Stomach (tissue), 4 donors: ENCODE results near the gene CS.
"Not testable (repeated sequence)": the region's sequence is repeated elsewhere in the genome, so short reads cannot be mapped to it uniquely, and the experiment has no call there.

Experiments used
- EP300 ChIP-seq: sonication (generic); formaldehyde crosslinking; IDR thresholded peaks from one replicate; pipeline ENCODE4 v1.6.1; 2017; ENCODE audit warnings: antibody characterized with exemption
- POLR2A ChIP-seq, 4 donors: fragments of 450-650 bp; IDR thresholded peaks; one replicate each; pipeline ENCODE4 v1.6.1; 2016; ENCODE audit warnings: antibody characterized with exemption in 4 of 4, control low read depth in 2 of 4, mild to moderate bottlenecking in 1 of 4, moderate library complexity in 1 of 4
- POLR2AphosphoS5 ChIP-seq, 3 donors: sonication (generic); formaldehyde crosslinking; IDR thresholded peaks; one replicate each; pipeline ENCODE4 v1.6.1; 2016; ENCODE audit warnings: antibody characterized with exemption in 3 of 3
- TF ChIP-seq, protein P1 (sequence below), 7 experiments: fragments of 450-650 bp in 4 of 7; fragments of 200-600 bp in 3 of 7; sonication (generic) in 3 of 7; IDR thresholded peaks; one replicate each; pipeline ENCODE4 v1.5.1; 2016 to 2019; ENCODE audit warnings: antibody characterized with exemption in 7 of 7, control low read depth in 2 of 7, mild to moderate bottlenecking in 1 of 7

GRCh38 chr12:56321610-56322009 is 21.5 kb upstream of the CS start:
- TF ChIP-seq, protein P1, sequence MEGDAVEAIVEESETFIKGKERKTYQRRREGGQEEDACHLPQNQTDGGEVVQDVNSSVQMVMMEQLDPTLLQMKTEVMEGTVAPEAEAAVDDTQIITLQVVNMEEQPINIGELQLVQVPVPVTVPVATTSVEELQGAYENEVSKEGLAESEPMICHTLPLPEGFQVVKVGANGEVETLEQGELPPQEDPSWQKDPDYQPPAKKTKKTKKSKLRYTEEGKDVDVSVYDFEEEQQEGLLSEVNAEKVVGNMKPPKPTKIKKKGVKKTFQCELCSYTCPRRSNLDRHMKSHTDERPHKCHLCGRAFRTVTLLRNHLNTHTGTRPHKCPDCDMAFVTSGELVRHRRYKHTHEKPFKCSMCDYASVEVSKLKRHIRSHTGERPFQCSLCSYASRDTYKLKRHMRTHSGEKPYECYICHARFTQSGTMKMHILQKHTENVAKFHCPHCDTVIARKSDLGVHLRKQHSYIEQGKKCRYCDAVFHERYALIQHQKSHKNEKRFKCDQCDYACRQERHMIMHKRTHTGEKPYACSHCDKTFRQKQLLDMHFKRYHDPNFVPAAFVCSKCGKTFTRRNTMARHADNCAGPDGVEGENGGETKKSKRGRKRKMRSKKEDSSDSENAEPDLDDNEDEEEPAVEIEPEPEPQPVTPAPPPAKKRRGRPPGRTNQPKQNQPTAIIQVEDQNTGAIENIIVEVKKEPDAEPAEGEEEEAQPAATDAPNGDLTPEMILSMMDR (IDR thresholded peaks at IDR 0.05) = not testable (repeated sequence)
- not testable (repeated sequence) for TF ChIP-seq POLR2A (IDR thresholded peaks at IDR 0.05); POLR2AphosphoS5 (IDR thresholded peaks at IDR 0.05); EP300
